Fibroblast of mammary gland (primary cell): ENCODE measurements around the gene C1GALT1C1L.
A peak's percentile ranks its signal among the peaks of the same experiment; 100 is the strongest.
"Not testable (repeated sequence)": the region's sequence is repeated elsewhere in the genome, so short reads cannot be mapped to it uniquely, and the experiment has no call there.

Source experiments
- DNase-seq: peaks from one replicate; pipeline ENCODE4 v3.0.0-alpha.2; 2010; ENCODE audit warnings: low read depth
- H3K4me3 ChIP-seq: 2 replicates; pipeline ENCODE4 v1.5.1; 2011; ENCODE audit warnings: low read depth, mild to moderate bottlenecking, low read length, moderate library complexity; ENCODE audit not compliant: control insufficient read depth
- TF ChIP-seq, protein P1 (sequence below): conservative IDR thresholded peaks from 2 replicates; pipeline ENCODE4 v1.5.1; 2011; ENCODE audit warnings: low read depth, low read length, inconsistent platforms; ENCODE audit not compliant: control insufficient read depth, insufficient read depth

C1GALT1C1L gene

DNA sequence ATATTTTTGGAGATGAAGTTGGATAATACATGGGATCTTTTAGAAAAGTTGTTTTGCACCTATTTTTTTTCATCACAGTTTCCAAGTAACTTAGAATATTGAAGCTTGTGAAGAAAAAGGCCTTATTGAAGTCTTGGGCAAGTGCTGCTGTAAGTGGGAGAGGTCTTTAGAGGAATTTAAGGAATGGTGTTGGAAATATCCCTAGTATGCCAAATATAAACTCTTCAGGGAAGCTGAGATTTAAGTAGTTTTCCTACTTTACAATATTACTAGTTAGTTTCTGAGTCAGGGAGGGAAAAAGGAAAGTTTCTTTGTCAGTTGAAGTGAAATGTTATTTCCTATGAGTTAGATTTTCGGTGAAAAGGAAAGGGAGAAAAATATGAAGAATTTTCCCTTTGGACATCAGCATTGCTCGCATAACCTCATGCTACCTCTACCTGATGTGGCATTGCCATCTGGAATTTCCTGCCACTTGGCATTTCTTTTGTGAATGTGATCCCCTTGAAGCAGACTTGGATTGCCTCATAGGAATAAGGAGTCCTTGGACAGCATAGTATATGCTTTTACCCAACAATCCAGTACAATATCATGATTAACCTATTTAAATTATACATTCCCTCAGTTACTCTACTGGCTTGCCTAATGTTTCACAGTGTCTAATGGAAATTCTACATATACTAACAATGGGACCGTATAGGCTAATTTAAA is 27.1 kb downstream of the C1GALT1C1L start:
- H3K4me3 ChIP-seq = no peak overlapping the region
- DNase-seq = no peak
- TF ChIP-seq, protein P1, sequence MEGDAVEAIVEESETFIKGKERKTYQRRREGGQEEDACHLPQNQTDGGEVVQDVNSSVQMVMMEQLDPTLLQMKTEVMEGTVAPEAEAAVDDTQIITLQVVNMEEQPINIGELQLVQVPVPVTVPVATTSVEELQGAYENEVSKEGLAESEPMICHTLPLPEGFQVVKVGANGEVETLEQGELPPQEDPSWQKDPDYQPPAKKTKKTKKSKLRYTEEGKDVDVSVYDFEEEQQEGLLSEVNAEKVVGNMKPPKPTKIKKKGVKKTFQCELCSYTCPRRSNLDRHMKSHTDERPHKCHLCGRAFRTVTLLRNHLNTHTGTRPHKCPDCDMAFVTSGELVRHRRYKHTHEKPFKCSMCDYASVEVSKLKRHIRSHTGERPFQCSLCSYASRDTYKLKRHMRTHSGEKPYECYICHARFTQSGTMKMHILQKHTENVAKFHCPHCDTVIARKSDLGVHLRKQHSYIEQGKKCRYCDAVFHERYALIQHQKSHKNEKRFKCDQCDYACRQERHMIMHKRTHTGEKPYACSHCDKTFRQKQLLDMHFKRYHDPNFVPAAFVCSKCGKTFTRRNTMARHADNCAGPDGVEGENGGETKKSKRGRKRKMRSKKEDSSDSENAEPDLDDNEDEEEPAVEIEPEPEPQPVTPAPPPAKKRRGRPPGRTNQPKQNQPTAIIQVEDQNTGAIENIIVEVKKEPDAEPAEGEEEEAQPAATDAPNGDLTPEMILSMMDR = no peak

DNA sequence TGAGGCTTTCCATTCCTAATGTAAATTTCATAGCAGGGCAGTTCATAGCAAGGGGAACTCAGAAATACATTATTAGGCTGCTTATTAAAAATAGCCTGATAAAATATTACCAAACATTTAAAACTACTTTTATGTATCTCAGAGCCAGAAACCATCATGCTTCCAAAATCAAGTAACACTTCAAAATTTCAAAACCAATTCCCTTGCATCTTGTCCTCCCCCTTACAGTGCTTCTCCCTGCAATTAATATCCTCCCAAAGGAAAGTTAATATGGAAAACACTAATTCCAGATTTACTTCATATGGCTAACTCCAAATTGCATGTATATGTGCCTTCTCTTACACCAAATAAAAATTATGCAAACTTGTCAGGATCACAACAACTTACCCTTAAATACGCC is 32.5 kb downstream of the C1GALT1C1L start:
- no peak for DNase-seq
- TF ChIP-seq, protein P1 = no peak
- no peak overlapping the region for H3K4me3 ChIP-seq

- TF ChIP-seq, protein P1 = no peak
- DNase-seq = no peak
- no peak overlapping the region for H3K4me3 ChIP-seq
Measured at GRCh38 chr2:43642363-43642762, 33.9 kb downstream of the C1GALT1C1L start.

DNA sequence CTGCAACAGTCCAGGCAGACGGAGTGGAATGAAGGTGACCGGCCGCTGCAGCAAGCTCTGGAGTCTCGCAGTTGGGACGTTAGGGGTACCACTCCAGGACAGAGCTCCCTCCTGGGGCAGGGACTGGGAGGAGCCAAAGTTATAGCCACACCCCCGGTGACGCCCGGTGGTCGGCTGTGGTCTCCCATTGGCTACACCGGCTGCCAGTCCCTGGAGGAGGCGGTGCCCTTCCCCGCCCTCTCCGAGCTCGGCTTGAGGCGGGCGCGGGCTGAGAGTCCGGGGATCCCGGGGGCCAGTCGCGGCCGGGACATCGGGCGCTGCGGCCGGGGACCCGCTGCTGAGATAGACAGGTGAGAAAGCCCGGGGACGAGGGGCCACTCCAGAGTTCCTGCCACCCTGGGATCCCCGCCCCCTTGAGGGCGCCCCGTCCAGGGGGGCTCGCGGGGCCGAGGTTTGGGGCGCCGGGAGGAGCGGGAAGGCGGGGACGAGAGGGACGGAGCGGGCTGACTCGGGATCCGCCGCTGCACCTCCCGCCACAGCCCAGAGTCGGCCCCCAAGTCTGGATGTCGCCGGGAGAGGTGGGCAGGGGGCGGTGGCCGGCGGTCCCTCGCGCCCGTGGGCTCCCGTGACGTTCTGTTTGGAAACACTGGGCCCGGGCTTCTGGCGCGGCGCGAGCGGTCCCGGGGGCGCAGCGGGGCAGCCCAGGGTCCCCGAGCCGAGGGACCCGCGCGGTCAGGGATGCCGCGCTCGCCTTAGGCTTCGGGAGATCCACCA is 39.0 kb downstream of the C1GALT1C1L start, which contains the start of gene PLEKHH2:
Gene PLEKHH2 (plus strand): TSS at position 231 of the 774 bp plus-strand sequence. CDS start 7,414 bp downstream, outside the sequence.
- TF ChIP-seq, protein P1 = no peak
- DNase-seq = peak; percentile 84
- peak within 1 kb of the TSS; percentile 66 for H3K4me3 ChIP-seq

- peak overlapping the region; percentile 66 for H3K4me3 ChIP-seq
- TF ChIP-seq, protein P1 = no peak
- DNase-seq = no peak
Measured at GRCh38 chr2:43636621-43637020, 39.6 kb downstream of the C1GALT1C1L start.

- H3K4me3 ChIP-seq, DNase-seq: not testable (repeated sequence)
Measured at GRCh38 chr2:43636153-43636552, 40.1 kb downstream of the C1GALT1C1L start.

DNA sequence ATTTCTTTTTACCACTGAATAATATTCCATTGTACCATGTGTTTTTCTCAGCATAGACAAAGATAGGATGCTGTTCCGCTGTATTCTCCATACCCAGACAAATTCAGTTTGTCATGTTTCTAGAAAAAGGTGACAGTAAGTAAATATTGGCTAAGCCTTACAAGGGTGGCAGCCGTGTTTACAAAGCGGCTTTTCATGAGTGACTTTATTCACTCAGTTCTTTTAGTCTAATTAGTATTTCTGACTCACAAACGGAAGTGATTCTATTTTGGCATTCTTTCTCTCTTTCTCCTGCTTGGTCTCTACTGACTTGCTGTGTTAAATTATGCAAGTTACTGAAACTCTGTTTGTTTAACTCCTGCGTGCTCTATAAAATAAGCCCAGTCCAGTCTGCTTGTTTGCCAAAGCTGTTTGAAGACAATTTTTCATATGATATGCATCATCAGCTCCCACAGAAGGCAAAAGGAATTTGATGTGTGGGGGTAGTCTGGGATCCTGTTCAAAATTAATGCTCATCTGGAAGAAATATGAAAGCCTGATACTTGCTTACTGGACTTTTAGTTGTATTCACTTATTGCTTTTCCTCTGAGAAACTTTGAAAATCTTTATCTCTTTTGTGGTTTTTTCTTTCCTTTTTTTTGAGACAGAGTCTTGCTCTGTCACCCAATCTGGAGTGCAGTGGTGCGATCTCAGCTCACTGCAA is 41.5 kb downstream of the C1GALT1C1L start:
- DNase-seq = peak; percentile 91
- no peak overlapping the region for H3K4me3 ChIP-seq
- TF ChIP-seq, protein P1 = no peak
